ENCODE results near the gene GYS1. TPM values are rescaled to one million over a fixed set of nuclear protein-coding genes. Genes with fewer than 3 reads are reported as not detected.

Gene GYS1
- total RNA-seq, 2 experiments from 2014 or later = 55.8 to 60.8 TPM

Small RNA genes lying within 50 kb of the gene (microRNA-seq; reads per million reads assigned to microRNA genes)
- gene MIR6798 (ENCODE audit: borderline microRNAs expressed, borderline replicate concordance) = 0.63 reads per million

Other genes with a start within 250 kb of the GYS1 start
- gene IZUMO1, start 246.4 kb downstream of the GYS1 start, total RNA-seq = under 1 TPM in 1 of 2 experiments, not detected in 1; 0.10 TPM
- under 1 TPM; 0.10 to 0.23 TPM for gene FUT1, start 240.7 kb downstream of the GYS1 start, total RNA-seq
- not detected for gene FGF21, start 237.8 kb downstream of the GYS1 start, total RNA-seq
- gene BCAT2, start 182.3 kb downstream of the GYS1 start, total RNA-seq = 10 to 100 TPM; 42.3 to 43.3 TPM
- under 1 TPM; 0.27 to 0.77 TPM for gene HSD17B14, start 156.8 kb downstream of the GYS1 start, total RNA-seq
- gene PLEKHA4, start 124.7 kb downstream of the GYS1 start, total RNA-seq = 1 to 10 TPM; 3.8 to 4.6 TPM
- 10 to 100 TPM; 49.6 to 53.3 TPM for gene PPP1R15A, start 120.9 kb downstream of the GYS1 start, total RNA-seq
- not detected for gene TULP2, start 94.6 kb downstream of the GYS1 start, total RNA-seq
- 100 to 1,000 TPM; 231 to 251 TPM for gene NUCB1, start 93.0 kb downstream of the GYS1 start, total RNA-seq
- 1 to 10 TPM; 3.1 to 3.2 TPM for gene DHDH, start 59.6 kb downstream of the GYS1 start, total RNA-seq
- 100 to 1,000 TPM; 310 to 324 TPM for gene BAX, start 38.4 kb downstream of the GYS1 start, total RNA-seq
- 100 to 1,000 TPM; 683 to 880 TPM for gene FTL, start 28.0 kb downstream of the GYS1 start, total RNA-seq
- gene RUVBL2, start 578 bp upstream of the GYS1 start, total RNA-seq = 10 to 100 TPM; 82.2 to 89.4 TPM
- not detected for gene LHB, start 23.8 kb upstream of the GYS1 start, total RNA-seq
- not detected for gene CGB3, start 31.0 kb upstream of the GYS1 start, total RNA-seq
- under 1 TPM in 1 of 2 experiments, not detected in 1; 0.47 TPM for gene CGB2, start 38.6 kb upstream of the GYS1 start, total RNA-seq
- gene CGB1, start 43.6 kb upstream of the GYS1 start, total RNA-seq = not detected
- not detected for gene CGB5, start 50.5 kb upstream of the GYS1 start, total RNA-seq
- not detected for gene CGB8, start 55.8 kb upstream of the GYS1 start, total RNA-seq
- not detected for gene CGB7, start 64.4 kb upstream of the GYS1 start, total RNA-seq
- not detected for gene NTF4, start 71.5 kb upstream of the GYS1 start, total RNA-seq
- not detected for gene KCNA7, start 79.4 kb upstream of the GYS1 start, total RNA-seq
- gene SNRNP70, start 92.1 kb upstream of the GYS1 start, total RNA-seq = 100 to 1,000 TPM; 234 to 249 TPM
- 1 to 10 TPM; 5.6 TPM for gene LIN7B, start 121.1 kb upstream of the GYS1 start, total RNA-seq
- 1 to 10 TPM; 1.0 to 1.3 TPM for gene C19orf73, start 125.8 kb upstream of the GYS1 start, total RNA-seq
- gene PPFIA3, start 126.2 kb upstream of the GYS1 start, total RNA-seq = 1 to 10 TPM; 1.6 TPM
- gene HRC, start 162.1 kb upstream of the GYS1 start, total RNA-seq = not detected
- under 1 TPM; 0.25 to 0.33 TPM for gene TRPM4, start 164.5 kb upstream of the GYS1 start, total RNA-seq